ENCODE data around the gene BMS1.
"Not testable (repeated sequence)": the region's sequence is repeated elsewhere in the genome, so short reads cannot be mapped to it uniquely, and the experiment has no call there.

BMS1 gene

DNA sequence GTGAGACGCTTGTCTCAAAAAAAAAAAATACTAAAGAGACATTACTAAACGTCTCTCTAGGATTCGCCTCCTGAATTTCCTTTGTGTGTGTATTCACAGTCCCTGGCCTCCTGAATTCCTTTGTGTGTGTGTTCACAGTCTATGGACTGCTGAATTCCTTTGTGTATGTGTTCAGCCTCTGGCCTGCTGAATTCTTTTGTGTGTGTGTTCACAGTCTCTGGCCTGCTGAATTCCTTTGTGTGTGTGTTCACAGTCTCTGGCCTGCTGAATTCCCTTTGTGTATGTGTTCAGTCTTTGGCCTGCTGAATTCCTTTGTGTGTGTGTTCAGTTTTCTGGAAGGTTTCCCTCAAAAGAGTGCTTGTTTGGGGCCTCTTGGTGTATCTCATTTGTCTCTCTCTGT lies 8.2 kb downstream of the BMS1 start:
- DNase-seq = no peak

DNA sequence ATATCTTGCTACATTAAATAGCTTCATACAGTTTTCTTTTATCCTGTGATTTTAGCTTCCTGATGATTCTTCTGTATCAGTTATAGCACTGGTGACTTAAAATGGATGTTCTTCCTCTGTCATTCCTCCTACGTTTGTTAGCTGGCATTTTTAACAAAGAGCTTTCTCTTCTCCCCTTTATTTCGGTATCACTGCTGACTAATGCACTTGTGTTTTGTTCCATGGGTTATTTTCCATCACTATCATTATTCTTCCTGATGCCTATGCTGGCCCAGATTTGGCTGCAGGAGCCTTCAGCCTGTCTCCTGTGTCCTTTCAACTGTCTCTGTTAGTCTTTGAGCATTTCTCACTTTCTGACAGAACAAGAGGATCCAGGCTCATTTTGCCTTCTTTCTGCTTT lies 13.1 kb downstream of the BMS1 start:
- no peak for DNase-seq

DNA sequence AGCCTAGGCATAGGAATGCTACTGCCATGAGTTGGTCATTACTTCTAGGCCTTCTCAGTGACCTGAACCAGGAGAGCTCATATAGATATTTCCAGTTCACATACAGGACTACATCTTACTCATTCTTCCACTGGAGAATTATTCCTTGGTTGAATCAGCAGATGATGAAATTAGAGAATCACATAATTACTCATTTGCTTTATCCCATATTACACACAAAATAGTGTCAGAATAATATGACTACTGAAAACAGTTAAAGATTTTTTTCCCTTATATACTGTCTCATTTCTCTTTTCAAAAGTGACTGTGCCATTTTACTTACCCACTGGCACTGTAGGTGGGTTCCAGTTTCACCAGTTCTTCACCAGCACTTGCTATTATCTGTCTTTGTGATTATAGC lies 18.5 kb downstream of the BMS1 start:
- no peak for DNase-seq

DNA sequence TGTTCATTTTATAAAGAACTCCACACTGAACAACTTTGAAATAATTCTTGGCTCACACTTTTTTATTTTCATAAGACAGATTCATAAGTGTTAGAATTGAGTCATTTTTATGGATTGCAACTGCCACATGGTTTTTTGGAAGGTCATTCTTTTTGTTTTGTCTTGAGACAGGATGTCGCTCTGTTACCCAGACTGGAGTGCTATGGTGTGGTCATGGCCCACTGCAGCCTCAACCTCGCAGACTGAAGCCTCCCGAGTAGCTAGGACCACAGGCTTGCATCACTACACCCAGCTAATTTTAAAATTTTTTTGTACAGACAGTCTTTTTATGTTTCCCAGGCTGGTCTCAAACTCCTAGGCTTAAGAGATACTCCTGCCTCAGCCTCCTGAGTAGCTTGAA lies 20.3 kb downstream of the BMS1 start:
- DNase-seq = no peak

DNA sequence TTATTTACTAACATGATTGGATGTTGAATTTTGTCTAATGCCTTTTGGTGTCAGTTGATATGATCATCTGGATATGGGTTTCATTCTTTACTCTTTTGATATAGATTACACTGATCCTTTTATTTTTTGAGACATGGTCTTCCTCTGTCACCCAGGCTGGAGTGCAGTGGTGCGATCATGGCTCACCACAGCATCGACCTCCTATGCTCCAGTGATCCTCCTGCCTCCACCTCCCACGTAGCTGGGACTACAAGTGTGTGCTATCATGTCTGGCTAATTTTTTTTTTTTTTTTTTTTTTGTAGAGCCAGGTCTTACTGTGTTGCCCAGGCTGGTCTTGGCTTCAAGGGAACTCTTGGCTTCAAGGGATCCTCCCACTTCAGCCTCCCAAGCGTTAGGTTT lies 27.1 kb downstream of the BMS1 start:
- DNase-seq = no peak

DNA sequence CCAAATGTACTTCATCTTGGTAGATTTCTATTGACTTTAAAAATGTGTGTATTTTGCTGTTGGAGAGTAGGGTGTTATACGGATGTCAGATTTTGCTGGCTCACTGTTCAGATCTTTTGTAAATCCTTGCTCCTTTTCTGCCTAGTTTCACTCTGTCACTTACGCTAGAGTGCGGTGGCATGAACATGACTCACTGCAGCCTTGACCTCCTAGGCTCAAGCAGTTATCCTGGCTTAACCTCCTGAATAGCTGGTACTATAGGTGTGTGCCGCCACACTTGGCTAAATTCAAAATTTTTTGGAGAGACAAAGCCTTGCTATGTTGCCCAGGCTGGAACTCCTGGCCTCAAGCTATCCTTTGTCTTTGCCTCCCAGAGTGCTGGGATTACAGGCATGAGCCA lies 29.4 kb downstream of the BMS1 start:
- DNase-seq = no peak

DNA sequence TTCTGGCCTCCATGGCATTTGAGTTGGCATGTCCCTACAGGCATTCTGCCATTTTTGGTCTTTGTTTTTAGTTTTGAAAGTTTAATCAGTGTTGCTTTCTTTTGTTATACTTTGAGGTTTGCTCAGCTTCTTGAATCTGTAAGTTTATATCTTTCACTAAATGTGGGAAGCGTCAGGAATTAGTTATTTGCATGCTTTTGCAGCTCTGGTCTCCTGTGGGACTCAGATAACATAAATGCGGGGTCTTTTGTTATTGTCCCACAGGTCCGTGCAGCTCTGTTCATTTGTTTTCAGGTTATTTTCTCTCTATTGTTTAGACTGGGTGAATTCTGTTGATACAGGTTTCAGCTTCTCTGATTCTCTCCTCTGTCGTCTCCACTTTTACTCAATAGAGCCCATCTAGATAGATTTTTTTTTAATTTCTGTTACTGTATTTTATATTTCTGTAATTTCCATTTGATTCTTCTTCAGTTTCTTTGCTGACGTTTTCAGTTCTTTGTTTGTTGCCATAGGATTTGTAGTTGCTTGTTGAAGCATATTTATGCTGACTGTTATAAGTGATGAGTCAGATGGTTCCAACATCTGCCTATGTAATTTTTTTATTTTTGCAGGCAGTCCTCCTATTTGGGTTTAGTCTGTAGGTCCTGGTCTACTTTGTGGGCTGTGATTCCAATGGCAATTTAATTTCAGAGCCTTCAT lies 31.5 kb downstream of the BMS1 start:
- DNase-seq = not testable (repeated sequence)

DNA sequence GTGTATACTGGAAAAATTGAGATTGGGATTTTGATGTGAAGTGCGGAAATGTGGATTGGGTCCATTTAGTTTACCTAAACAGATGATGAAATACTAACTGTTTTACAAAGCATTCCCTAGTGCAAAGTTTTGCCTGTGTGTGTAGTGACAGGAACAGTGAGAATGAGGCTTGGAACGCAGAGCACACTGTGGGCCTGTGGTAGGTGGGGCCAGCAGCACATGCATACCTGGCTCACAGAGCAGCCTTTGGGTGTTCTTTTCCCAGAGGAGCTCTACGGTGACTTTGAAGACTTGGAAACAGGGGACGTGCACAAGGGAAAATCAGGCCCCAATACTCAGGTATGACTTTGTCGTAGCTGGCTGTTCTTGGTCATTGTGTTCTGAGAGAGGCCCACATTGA lies 33.7 kb downstream of the BMS1 start:
- not testable (repeated sequence) for DNase-seq

DNA sequence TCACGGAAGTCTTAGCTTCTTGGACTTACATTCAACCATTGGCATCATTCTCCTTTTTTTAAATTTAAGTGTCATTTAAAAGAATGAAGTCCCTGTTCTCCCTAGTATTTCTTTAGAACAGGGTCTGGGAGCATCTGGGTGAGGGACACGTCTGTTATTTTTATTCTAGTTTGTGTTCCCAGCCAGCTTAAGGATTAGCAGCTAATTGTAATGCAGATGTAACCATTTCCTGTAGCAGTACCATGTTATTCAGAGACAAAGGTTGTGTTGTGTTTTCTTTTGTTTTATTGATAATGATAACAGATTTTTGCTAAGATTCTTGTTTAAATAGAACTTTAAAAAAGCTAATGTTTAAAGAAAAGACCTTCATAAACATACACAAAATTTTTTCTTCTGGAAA lies 34.3 kb downstream of the BMS1 start:
- no peak for DNase-seq

DNA sequence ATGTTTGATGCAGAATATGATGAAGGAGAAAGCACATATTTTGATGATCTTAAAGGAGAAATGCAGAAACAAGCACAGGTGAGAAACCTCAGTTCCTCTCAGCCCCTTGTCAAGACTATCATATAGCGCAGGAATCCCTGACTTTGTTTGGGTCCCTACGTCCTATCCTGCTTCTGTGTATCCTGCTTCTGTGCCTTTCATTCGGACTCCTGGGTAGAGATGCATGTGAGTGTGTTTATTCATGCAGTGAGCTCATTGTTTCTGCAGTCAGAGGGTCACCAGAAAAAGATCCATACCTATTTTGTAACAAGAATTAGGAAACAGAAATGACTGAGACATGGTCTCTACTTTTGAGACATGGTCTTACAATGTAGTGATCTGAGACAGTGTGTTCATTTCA lies 34.8 kb downstream of the BMS1 start:
- DNase-seq = not testable (repeated sequence)

DNA sequence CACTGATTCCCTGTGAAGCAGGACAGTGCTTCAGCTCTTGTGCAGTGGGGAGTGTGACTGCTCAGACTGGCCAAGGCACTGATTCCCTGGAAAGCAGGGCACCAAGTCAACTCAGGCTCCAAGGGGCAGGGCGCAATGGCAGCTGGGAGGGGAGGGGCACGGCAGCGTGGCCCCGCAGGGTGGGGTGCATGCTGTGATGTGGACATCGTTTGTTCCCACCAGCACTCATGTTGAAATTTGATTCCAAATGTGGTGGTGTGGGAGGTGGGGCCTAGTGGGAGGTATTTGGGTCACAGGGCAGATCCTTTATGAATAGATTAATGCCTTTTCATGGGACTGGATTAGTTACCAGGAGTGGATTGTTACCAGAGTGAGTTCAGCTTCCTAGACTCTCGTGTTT lies 44.2 kb downstream of the BMS1 start:
- DNase-seq = not testable (repeated sequence)

DNA sequence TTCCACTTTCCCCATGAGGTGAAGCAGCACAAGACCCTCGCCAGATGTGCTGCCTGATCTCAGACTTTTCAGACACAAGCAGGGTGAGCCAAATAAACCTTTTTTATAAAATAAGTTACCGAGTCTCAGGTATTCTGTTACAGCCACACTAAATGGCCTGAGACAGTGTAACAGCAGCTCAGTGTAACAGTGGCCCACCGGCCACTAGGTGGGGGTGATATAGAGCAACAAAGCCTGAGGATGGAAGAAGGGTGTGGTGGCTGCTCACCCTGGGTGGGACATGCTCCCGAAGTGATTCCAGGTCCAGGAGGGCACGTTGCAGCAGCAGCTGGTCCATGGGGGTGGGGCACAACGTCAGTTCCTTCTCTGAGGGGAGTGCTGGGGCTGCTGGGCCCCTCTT lies 44.6 kb downstream of the BMS1 start:
- no peak for DNase-seq

DNA sequence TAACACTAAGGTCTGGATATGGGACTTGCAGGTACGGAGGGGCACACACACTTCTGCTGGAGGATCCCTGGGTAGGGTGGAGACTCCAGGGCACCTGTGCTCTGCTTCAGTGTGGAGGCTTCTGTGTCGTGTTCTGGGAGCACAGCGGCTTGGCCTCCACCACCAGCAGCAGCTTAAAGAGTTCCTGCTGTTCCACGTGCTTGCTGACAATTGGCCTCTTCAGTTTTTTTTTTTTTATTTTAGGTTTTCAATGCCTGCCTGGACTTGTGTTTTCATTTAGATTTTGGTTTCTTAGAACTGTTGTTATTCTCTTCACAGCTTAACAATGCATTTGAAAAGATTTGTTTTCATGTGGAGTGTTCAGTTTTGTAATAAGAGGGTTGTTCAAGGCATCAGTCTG lies 45.8 kb downstream of the BMS1 start:
- DNase-seq = not testable (repeated sequence)

DNA sequence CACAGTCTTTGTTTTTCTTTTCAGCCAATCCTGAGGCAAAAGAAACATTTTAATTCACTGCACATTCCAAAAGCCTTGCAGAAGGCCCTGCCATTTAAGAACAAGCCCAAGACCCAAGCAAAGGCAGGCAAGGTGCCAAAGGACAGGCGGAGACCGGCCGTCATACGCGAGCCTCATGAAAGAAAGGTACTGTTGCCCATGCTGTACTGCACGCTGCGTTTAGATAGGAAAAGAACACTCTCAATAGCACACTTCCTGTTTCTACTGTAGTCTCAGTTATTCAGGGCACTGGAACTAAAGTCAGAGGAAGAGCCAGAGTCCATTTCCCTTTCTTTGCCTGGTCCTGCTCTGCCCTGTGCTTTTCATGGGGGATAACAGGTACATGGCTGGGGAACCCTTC lies 47.6 kb downstream of the BMS1 start:
- DNase-seq = no peak

DNA sequence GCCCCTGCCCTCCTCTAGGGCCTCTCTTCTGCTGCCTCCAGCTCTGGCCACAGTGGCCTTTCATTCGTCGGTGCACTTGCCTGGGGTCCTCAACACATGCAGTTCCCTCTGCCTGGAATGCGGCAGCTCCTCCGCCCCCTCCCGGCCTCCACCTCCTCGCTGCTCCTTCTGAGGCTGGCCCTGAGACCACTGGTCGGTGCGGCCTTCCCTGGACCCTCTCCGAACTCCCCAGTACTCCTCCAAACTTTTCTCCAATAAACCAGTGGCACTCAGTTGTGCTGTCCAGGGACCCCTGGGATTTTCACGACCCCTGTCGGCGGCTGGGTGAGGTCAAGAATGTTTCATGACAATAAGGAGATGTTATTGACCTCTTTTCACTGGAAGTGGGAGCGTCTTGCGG lies 53.5 kb downstream of the BMS1 start:
- no peak for DNase-seq

DNA sequence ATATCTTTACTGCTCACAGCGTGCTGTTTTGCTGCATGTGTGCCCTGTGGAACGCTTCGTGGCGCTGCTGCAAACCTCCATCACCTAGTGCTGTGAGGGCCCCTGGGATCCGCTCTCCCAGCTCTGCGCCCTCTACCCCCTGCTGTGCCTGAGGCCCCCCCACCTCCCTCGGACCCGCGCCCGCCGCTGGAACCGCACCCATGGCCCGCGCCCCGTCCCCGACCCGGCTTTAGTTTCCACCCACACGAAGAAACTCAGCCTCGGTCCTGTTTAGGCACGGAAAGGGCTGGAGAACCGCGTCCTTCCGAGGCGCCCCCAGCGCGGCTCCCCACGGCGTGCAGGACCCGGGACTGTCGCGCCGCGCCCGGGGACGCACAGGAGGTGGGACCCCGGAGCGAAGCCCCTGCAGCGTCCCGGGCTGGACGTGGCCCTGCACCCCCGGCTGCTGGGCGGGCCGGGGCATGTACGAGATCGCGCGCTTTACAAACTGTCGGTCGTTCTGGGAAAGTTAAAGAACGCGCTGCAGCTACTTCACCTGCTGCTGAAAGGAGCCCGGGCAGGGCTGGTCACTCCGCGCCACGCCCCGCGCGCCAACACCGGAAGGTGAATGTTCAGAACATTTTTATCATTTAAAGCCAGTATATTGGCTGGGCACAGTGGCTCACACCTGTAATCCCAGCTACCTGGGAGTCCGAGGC lies 54.3 kb downstream of the BMS1 start:
- DNase-seq = no peak

DNA sequence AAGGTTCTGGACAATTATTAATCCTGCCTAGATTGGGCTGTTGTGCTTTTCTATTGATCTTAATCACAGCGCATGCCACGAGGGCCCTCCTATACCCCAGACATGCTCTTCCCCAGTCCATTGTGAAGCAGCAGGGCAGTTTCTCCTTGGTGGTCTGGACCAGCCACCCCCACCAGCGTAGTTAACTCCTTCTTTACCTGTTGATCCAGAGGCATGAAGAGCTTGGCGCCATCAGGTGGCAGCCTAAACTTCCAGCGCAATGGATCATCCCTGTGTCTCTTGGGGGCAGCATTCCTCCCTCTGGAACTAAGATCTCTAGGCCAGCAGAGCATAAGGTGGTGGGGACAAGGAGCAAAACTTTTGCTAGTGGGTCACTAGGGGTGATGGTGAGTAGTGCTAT lies 62.2 kb downstream of the BMS1 start:
- DNase-seq = not testable (repeated sequence)

DNA sequence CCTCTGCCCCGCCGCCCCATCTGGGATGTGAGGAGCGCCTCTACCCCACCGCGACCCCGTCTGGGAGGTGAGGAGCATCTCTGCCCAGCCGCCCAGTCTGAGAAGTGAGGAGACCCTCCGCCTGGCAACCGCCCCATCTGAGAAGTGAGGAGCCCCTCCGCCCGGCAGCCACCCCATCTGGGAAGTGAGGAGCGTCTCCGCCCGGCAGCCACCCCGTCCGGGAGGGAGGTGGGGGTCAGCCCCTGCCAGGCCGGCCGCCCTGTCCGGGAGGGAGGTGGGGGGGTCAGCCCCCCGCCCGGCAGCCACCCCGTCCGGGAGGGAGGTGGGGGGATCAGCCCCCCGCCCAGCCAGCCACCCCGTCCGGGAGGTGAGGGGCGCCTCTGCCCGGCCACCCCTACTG lies 64.7 kb downstream of the BMS1 start:
- not testable (repeated sequence) for DNase-seq

DNA sequence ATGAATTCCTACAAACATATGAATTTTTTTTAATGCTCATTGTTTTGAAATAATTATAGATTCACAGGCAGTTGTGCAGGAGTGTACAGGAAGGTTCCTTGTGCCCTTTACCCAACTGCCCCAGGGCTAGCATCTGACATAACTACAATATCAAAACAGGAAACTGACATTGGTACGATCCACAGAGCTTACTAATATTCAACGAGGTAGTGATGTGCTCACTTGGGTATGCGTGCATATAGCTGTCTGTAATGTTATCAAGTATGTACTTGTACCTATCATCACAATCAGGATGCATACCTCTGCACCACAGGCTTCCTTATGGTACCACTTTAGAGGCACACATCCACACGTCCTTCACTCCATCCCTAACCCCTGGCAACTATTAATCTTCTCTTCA lies 68.3 kb downstream of the BMS1 start:
- DNase-seq = no peak

DNA sequence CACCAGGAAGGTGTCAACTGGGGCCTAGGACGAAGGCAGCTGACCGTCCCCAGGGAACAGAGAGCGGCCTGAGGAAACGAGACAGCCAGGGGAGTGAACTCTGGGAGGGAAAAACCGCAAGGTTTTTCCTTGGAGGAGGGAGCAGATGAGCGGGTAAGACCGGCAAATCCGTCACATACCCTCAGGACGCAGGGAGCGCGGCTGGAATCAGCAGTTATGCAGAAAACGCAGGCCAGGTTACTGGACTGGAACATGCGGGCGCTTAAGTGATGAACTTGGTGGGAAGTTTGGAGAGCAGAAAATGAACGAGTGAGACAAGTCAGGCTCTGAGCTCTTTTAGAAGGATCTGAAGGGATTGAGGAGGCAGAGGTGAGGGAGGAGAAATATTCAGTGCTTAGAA lies 76.7 kb downstream of the BMS1 start:
- DNase-seq = no peak

DNA sequence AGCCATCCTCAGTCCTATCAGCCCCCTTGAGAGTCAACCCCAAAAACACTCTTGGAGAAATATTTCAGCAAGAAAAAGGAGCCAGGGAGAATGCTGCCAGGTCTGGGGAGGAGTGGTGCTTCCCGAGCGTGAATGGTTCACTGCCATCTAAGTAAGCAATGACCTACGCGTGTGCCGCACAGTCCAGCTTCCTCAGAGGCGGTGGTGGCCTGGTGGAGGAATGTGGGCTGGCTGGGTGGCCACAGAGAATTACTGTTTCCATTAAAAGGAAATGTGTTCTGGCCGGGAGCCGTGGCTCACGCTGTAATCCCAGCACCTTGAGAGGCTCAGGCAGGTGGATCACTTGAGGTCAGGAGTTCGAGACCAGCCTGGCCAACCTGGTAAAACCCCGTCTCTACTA lies 77.4 kb downstream of the BMS1 start:
- not testable (repeated sequence) for DNase-seq

DNA sequence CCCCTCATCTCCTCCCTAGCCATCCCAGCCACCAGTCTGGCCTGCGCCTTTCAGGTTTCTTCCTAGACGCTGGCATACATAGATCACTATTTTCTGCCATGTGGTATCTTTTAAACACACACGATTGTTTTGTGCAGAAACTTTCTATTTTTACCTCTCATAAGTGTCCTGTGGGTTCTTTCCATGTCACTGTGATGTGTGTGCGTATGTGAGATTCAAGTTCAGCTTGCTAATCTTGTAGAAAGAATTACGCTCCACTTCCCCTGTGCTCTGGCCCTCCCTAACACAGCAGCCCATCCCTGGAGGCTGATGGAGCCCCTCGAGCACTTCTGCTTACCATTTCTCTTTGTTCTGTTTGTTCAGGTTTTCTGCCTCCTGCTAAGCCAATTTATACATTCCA lies 80.2 kb downstream of the BMS1 start:
- not testable (repeated sequence) for DNase-seq

DNA sequence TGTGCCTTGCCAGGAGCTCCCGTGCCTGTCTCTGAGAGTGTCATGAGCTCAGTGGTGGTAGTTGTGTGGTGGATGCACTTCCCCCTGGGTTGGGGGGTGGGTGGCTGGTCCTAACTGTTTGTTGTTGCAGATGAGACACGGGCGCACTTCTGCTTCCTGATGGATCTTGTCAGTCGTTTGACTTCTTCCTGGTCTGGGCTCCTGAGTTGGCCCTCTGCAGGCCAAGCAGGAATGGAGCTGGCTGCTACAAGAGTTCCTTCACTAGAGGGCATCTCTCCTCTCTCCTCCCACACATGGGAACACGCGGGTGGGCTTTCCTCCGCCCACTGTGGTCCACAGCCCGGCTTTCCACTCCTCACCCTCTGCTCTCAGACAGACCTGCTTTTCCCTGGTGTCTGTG lies 82.0 kb downstream of the BMS1 start:
- DNase-seq = no peak

DNA sequence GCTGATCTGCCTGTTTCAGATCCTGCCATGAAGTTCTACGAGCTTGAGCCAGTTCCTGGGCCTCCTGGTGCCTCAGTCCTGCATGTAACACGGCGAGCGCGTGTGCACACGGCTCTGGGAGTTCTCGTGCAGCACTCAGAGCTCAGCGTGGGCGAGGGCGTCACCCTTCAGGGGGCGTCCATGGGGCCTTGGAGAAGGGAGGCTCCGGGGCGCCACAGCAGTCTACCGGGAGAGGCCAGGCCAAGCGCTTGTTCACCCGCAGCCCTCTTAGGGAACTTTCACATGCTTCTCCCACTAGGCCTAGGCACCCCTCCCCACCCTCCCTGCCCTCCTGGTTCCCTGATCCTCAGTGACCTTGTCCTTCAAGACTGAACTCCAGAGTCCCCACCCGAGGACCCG lies 83.1 kb downstream of the BMS1 start:
- no peak for DNase-seq
